ENCODE results near the gene IL22.

The IL22 gene

DNA sequence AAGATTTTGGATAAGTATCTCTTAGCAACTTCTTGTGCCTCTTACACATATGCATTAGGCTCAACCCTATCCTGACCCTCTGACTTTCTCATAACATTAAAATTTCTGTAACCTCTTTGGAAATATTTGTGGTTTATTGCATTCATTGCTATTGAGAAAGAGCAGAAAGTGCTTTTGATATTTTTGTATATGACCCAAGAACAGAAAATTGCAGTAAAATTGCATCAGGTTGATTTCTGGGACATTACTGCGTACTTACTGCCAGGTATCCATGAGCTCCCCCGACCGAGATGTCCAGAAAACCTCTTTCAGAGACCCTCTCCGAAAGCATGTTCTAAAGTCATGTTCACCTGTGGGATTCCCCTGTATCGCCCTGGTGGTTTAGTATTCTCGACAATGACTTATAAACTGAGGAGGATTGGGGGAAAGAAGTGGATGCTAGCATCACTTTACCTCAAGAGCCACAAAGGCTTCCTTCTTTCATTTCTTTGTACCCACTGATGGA is 14.5 kb upstream of the IL22 start:
- no peak for DNase-seq (ENCODE audit: low read depth)
- H3K4me3 ChIP-seq (ENCODE audit: low read length): no peak overlapping the region
- TF ChIP-seq, protein P1, sequence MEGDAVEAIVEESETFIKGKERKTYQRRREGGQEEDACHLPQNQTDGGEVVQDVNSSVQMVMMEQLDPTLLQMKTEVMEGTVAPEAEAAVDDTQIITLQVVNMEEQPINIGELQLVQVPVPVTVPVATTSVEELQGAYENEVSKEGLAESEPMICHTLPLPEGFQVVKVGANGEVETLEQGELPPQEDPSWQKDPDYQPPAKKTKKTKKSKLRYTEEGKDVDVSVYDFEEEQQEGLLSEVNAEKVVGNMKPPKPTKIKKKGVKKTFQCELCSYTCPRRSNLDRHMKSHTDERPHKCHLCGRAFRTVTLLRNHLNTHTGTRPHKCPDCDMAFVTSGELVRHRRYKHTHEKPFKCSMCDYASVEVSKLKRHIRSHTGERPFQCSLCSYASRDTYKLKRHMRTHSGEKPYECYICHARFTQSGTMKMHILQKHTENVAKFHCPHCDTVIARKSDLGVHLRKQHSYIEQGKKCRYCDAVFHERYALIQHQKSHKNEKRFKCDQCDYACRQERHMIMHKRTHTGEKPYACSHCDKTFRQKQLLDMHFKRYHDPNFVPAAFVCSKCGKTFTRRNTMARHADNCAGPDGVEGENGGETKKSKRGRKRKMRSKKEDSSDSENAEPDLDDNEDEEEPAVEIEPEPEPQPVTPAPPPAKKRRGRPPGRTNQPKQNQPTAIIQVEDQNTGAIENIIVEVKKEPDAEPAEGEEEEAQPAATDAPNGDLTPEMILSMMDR (conservative IDR thresholded peaks at IDR 0.05; ENCODE audit: low read depth, low read length): no peak

DNA sequence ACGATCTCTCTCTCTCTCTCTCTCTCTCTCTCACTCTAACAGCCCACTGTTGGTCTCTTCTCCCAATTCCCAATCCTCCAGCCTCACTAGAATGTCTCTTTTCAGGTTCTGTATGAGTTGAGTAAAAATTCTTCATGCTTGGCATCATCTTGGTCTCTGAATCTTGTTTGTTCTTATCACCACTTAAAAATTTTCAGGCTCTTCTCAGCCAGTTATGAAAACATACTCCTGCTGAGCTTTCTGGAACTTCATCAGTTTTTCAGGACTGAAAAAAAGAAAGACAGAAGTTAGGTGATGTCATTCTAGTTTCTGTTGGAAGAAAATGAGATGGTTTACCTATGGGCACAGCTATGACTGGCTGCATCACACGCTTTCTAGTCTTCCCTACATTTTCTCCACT is 11.5 kb upstream of the IL22 start:
- no peak overlapping the region for H3K4me3 ChIP-seq (ENCODE audit: low read length)
- TF ChIP-seq, protein P1 (conservative IDR thresholded peaks at IDR 0.05; ENCODE audit: low read depth, low read length): no peak
- no peak for DNase-seq (ENCODE audit: low read depth)

DNA sequence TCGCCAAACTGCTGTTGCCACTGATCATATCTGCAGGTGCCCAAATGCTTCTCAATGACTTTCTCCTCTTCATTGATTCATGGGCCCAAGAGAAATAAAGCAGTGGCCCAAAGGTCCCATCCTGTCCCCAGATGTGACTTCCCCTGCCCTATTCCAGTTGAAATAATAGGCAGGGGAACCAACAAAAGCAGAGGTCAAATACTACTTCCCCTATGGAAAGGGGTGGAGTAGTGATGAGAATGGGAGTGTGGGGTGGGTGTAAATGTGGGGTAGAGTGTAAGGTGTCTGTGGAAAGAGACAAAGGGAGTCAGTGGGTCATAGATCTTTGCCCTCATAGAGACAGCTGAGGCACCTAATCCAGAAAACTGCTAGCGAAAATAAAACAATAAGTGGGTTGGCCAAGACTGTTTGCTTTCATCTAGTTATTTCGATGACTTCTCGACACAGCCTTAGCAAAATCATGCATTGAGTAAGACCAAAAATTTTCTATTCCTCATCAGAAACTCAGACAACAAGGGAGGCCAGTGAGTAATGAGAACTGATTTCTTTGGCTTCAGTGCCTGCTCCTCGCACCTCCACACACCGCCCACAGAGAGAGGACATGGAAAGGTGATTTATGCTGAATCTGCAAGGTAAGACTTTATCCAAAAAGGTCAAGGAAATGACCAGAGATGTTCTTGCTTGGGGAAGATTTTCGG is 10.9 kb upstream of the IL22 start:
- TF ChIP-seq, protein P1 (conservative IDR thresholded peaks at IDR 0.05; ENCODE audit: low read depth, low read length): no peak
- DNase-seq (ENCODE audit: low read depth): no peak
- no peak overlapping the region for H3K4me3 ChIP-seq (ENCODE audit: low read length)

DNA sequence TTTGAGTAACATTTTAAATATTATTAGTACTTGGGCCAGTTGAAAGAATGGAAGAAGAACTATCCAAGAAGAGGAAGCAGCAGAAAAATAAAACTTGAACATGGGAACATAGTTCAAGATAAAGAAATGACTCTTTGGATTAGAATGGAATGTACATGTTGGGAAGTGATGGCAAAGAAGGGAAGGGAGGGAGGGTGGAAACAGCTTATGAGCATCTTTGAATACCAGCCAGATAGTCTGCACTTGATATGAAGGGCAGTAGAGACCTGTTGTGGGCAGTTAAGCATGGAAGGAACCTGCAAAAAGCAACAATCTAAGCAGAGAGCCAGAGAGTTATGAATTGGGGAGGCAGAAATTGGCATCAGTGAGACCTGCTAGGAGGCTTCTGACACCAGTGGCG is 10.0 kb upstream of the IL22 start:
- TF ChIP-seq, protein P1 (conservative IDR thresholded peaks at IDR 0.05; ENCODE audit: low read depth, low read length): no peak
- H3K4me3 ChIP-seq (ENCODE audit: low read length): no peak overlapping the region
- no peak for DNase-seq (ENCODE audit: low read depth)

DNA sequence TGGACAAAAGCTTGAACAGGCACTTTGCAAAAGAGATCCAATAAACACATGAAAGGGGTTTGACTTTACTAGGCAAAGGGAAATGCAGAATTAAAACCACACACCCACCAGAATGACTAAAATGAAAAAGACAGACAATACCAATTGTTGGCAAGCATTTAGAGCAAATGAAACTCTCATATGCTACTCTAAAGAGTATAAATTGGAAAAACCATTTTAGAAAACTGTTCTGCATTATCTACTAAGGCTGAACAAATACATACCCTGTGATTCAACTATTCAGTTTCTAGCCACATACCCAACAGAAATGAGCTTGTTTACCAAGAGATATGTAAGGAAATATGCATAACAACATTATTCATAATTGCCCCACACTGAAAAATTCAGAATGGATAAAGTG is 8.5 kb upstream of the IL22 start:
- TF ChIP-seq, protein P1 (conservative IDR thresholded peaks at IDR 0.05; ENCODE audit: low read depth, low read length): no peak
- DNase-seq (ENCODE audit: low read depth): no peak

DNA sequence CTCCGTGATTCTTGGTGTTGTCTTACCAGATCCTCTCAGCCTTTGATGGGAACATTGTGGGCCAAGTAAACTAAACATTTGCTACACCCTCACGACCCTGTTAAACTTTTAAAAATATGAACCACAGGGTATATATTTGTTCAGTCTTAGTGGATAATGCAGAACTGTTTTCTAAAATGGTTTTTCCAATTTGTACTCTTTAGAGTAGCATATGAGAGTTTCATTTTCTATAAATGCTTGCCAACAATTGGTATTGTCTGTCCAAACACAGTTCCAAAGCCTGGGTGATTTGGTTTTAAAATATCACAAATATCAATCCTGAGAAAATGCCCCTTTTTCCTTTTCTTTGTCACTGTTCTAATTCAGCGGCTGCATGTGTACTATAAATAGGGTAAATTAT is 6.7 kb upstream of the IL22 start:
- TF ChIP-seq, protein P1 (conservative IDR thresholded peaks at IDR 0.05; ENCODE audit: low read depth, low read length): no peak
- no peak for DNase-seq (ENCODE audit: low read depth)
- no peak overlapping the region for H3K4me3 ChIP-seq (ENCODE audit: low read length)

More for the DNA sequence above, 8.5 kb upstream of the IL22 start:
- no peak overlapping the region for H3K4me3 ChIP-seq (ENCODE audit: low read length)

DNA sequence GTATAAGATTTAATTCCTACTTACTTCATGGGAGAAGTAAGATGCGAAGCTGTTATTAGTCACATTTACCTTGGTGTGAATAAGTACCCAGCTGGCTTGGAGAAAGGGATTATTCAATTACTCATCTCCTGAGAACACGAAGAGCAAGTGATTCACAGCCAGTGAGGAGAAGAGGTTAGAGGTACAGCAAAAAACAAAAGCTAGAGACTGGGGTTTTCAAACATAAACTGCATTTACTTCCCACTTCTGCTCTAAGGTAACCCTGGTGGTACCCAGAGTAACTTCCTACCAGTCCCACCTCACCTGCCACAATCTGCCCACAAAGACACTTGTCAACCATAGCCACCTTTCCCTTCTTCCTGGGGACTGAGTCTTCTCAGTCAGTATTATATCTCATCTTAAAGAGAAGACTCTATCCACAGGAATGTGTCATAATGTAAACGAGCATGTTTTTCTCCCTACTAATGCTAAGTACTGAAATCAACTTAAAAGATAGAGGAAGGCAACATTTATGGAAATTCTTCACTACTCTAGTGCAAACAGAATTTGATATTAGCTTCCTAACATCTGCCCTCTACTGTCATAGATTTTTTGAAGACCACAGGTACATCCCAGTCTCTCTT is 6.0 kb upstream of the IL22 start:
- DNase-seq (ENCODE audit: low read depth): peak; percentile 85
- TF ChIP-seq, protein P1 (conservative IDR thresholded peaks at IDR 0.05; ENCODE audit: low read depth, low read length): no peak
- no peak overlapping the region for H3K4me3 ChIP-seq (ENCODE audit: low read length)
